ENCODE data around the gene SMG6. TPM values are rescaled to one million over a fixed set of nuclear protein-coding genes. Genes with fewer than 3 reads are reported as not detected.

SMG6 gene
- total RNA-seq, 4 donors from 2014 or later, result 13.3 to 74.9 (median 41.6) TPM

DNA sequence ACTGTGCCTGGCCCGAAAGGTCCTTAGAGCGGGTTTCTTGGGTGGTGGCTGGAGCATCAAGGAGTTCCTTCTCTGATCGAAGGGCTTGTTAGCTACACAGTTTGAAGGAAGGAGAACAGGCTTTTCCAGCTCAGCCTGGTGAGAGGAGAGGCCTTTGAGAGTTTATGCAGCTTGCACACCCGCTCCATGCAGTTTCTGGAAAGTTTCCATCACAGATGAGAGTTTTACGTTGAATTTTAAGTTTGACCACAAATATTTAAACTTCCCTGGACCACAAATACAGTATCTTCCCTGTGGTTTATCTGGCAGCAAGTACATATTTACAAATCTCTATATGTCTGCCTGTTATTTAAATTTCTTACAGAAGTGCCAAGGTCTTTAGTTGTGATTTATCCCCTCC is 191.9 kb downstream of the SMG6 start:
- Histone ChIP-seq H3K9me3 (no peaks in the 10 kb centered on the region), H3K27me3 (no peaks in the 10 kb centered on the region), H3K4me3 (no peak overlapping the region), H3K4me1 (no peaks in the 10 kb centered on the region), H3K36me3 (no peaks in the 10 kb centered on the region), H3K27ac (no peak overlapping the region)
- intact Hi-C loops (cut with DNase I; ENCODE audit: low total_unique reads), result no loop called here
- no peak for TF ChIP-seq POLR2A (IDR thresholded peaks at IDR 0.05)
- TF ChIP-seq, protein P1, sequence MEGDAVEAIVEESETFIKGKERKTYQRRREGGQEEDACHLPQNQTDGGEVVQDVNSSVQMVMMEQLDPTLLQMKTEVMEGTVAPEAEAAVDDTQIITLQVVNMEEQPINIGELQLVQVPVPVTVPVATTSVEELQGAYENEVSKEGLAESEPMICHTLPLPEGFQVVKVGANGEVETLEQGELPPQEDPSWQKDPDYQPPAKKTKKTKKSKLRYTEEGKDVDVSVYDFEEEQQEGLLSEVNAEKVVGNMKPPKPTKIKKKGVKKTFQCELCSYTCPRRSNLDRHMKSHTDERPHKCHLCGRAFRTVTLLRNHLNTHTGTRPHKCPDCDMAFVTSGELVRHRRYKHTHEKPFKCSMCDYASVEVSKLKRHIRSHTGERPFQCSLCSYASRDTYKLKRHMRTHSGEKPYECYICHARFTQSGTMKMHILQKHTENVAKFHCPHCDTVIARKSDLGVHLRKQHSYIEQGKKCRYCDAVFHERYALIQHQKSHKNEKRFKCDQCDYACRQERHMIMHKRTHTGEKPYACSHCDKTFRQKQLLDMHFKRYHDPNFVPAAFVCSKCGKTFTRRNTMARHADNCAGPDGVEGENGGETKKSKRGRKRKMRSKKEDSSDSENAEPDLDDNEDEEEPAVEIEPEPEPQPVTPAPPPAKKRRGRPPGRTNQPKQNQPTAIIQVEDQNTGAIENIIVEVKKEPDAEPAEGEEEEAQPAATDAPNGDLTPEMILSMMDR (IDR thresholded peaks at IDR 0.05), result no peak
- no peak for DNase-seq

DNA sequence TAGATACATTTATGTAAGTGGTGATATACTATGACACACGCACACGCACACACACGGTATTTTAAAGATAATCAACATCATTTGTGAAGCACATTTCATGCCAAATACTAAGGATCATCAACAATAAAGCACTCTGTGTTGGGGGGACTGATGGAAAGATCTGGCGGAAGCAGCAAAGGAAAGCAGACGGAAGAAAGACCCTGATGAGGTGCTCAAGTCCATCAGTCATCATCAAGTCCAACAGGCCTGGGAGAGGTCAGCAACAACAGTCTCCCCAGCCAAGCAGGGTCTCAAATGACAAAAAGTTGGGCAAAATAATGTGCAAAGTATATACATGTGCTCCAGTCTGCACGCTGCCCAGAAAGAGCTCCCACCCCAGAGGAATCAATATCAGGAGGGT is 193.1 kb downstream of the SMG6 start:
- no peak overlapping the region for H3K27ac ChIP-seq
- intact Hi-C loops (cut with DNase I; ENCODE audit: low total_unique reads), result no loop called here

DNA sequence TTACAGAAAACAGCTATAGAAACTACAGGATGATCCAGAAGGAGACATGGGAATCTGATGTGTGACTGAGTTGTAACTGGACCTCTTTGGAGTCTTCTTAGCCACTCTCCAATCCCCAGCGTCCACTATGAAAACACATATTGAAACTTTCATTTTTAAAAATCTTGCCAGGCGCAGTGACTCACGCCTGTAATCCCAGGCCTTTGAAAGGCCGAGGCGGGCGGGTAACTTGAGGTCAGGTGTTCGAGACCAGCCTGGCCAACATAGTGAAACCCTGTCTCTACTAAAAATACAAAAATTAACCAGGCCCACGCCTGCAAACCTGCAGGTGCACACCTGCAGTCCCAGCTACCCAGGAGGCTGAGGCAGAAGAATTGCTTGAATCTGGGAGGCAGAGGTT is 195.4 kb downstream of the SMG6 start:
- no peak overlapping the region for H3K27ac ChIP-seq
- H3K27me3 ChIP-seq, result no peaks in the 10 kb centered on the region
- H3K9me3 ChIP-seq, result no peaks in the 10 kb centered on the region
- intact Hi-C loops (cut with DNase I; ENCODE audit: low total_unique reads), result no loop called here
- H3K36me3 ChIP-seq, result no peaks in the 10 kb centered on the region
- no peaks in the 10 kb centered on the region for H3K4me1 ChIP-seq
- H3K4me3 ChIP-seq, result no peak overlapping the region
- DNase-seq, result no peak
- TF ChIP-seq, protein P1 (IDR thresholded peaks at IDR 0.05), result no peak
- no peak for TF ChIP-seq POLR2A (IDR thresholded peaks at IDR 0.05)

More for the DNA sequence above, 193.1 kb downstream of the SMG6 start:
- Histone ChIP-seq H3K27me3 (no peaks in the 10 kb centered on the region), H3K9me3 (no peaks in the 10 kb centered on the region), H3K4me3 (no peak overlapping the region), H3K36me3 (no peaks in the 10 kb centered on the region), H3K4me1 (no peaks in the 10 kb centered on the region)
- DNase-seq, result no peak
- TF ChIP-seq, protein P1 (IDR thresholded peaks at IDR 0.05), result no peak
- no peak for TF ChIP-seq POLR2A (IDR thresholded peaks at IDR 0.05)

DNA sequence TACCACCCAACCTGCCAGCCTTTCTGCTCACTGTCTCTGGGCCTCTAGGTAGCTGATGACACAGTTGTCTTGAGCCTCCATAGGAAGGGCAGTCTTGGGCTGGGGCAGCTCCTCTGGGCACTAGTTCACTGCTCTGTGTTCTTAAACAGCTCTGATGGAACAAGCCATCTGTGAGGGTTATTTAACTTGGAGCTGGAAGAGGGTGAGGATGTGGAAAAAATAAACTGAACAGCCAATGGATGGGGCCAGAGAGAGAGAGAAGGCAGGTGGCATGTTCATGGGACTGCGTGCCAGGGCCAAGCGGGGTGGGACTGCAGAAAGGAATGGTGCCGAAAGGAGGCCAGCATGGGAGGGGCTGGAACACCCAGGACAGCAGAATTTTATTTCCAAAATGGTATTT is 196.1 kb downstream of the SMG6 start:
- Histone ChIP-seq H3K36me3 (no peaks in the 10 kb centered on the region), H3K4me3 (no peak overlapping the region), H3K9me3 (no peaks in the 10 kb centered on the region), H3K27ac (no peak overlapping the region), H3K27me3 (no peaks in the 10 kb centered on the region), H3K4me1 (no peaks in the 10 kb centered on the region)
- no peak for DNase-seq
- intact Hi-C loops (cut with DNase I; ENCODE audit: low total_unique reads), result no loop called here
- TF ChIP-seq POLR2A (IDR thresholded peaks at IDR 0.05), result no peak
- TF ChIP-seq, protein P1 (IDR thresholded peaks at IDR 0.05), result no peak

DNA sequence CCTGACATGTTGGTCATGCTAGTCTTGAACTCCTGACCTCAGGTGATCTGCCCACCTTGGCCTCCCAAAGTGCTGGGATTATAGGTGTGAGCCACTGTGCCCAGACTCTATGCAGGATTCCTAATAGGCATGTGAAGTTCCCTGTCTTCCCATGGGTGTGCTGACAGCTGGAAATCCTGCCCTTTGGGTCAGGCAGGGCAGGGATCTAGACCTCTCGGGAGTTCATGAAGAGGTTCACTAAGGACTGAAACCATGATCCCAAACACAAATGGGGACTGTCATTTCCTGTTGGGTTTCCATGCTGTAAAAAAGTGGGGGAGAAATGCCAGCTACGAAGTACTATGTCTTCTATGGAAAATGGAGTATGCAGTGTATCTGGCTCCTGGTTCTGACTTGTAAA is 196.5 kb downstream of the SMG6 start:
- H3K27me3 ChIP-seq, result no peaks in the 10 kb centered on the region
- intact Hi-C loops (cut with DNase I; ENCODE audit: low total_unique reads), result no loop called here

More for the DNA sequence above, 196.5 kb downstream of the SMG6 start:
- Histone ChIP-seq H3K27ac (no peak overlapping the region), H3K9me3 (no peaks in the 10 kb centered on the region), H3K36me3 (no peaks in the 10 kb centered on the region), H3K4me1 (no peaks in the 10 kb centered on the region), H3K4me3 (no peak overlapping the region)
- no peak for TF ChIP-seq POLR2A (IDR thresholded peaks at IDR 0.05)
- TF ChIP-seq, protein P1 (IDR thresholded peaks at IDR 0.05), result no peak
- DNase-seq, result no peak

Data from uterus (tissue), 4 donors.